ENCODE data around the gene RGL2.
"Not testable (repeated sequence)": the region's sequence is repeated elsewhere in the genome, so short reads cannot be mapped to it uniquely, and the experiment has no call there.

The RGL2 gene, protein sequence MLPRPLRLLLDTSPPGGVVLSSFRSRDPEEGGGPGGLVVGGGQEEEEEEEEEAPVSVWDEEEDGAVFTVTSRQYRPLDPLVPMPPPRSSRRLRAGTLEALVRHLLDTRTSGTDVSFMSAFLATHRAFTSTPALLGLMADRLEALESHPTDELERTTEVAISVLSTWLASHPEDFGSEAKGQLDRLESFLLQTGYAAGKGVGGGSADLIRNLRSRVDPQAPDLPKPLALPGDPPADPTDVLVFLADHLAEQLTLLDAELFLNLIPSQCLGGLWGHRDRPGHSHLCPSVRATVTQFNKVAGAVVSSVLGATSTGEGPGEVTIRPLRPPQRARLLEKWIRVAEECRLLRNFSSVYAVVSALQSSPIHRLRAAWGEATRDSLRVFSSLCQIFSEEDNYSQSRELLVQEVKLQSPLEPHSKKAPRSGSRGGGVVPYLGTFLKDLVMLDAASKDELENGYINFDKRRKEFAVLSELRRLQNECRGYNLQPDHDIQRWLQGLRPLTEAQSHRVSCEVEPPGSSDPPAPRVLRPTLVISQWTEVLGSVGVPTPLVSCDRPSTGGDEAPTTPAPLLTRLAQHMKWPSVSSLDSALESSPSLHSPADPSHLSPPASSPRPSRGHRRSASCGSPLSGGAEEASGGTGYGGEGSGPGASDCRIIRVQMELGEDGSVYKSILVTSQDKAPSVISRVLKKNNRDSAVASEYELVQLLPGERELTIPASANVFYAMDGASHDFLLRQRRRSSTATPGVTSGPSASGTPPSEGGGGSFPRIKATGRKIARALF

DNA sequence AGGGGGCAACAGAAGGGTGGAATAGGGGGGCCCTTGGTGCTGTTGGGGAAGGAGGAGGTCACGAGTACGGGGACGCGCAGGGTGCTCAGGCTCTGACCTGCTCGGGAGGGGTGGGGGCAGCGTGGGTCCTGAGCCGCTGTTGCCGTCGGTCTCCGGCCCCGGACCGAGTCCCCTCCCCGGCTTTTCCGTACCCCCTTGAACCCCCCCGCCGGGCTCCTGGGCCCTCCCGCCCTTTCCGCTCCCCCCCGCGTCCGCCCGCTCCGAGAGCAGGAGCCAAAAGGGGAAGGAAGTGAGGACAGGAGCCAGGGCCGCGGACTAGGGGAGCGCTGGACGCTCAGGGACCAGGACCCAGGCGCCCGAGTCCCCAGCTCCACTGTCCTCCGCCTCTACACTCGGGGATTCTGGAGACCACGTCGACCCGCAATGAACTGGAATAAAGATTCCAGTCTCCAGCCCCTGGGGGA, at the start of gene RGL2:
Gene RGL2 (minus strand): TSS at position 170 of the 464 bp plus-strand sequence. CDS start 332 bp downstream, outside the sequence.
- no peak for DNase-seq

DNA sequence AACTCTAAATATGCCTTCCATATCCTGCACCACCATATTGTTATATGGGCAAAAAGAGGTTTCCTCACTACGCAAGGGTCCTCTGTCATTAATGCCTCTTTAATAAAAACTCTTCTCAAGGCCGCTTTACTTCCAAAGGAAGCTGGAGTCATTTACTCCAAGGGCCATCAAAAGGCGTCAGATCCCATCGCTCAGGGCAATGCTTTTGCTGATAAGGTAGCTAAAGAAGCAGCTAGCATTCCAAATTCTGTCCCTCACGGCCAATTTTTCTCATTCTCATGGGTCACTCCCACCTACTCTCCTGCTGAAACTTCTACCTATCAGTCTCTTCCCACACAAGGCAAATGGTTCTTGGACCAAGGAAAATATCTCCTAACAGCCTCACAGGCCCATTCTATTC, 49.1 kb upstream of the RGL2 start:
- DNase-seq = no peak

DNA sequence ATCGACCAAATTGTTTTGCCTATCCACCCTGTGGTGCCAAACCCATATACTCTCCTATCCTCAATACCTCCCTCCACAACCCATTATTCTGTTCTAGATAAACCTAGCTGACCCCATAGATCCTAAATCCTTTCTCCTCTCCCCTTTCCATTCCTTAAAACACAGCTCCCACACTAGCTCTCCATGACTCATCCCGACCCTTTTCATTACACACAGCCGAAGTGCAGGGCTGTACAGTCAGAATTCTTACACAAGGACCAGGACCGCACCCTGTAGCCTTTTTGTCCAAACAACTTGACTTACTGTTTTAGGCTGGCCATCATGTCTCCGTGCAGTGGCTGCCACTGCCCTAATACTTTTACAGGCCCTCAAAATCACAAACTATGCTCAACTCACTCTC, 48.2 kb upstream of the RGL2 start:
- DNase-seq = not testable (repeated sequence)

DNA sequence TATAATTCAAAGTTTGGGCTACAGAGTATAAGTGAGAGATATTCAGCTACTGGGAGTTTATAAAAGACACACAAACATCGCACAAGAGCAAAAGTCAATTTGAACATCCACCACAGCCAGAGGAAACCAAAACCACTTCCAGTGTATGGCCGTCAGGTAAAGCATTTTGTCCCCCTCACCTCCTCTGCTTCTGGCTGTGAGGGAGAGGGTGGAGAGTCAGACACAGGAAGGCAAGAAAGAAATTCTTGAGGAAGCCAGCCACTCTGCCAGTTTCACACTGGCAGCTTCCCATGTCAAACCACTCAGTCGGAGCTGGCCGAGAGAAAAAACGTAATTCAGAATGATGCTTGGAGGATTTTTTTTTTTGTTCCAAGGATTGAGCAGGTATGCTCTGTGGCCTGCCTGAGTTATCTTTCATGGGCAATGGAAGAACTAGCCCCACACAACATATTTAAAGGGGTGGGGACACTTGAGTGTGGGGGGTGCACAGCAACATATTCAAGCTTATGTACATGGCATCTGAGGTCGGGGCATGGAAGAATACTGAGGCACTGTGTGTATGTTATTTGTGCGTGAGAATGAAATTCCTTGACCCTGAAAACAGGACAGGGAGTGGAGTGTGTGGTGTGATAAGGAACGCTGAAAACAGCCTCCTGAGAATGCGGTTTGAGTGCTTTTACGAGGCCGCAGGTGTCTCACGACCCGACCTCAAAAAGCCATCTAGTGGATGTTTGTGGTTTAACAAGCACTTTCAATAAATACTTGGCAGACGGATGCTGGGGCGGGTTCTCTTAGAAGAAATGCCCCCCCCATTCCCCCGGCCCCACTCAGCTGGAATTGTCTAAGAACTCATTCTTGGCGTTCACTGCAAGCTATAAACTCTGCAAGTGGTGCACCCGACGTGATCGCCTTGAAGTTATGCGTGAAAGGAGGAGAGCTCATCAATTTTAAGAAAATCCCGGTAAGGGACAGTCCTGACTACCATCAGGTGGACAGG, 46.3 kb upstream of the RGL2 start:
- DNase-seq = peak; percentile 90

DNA sequence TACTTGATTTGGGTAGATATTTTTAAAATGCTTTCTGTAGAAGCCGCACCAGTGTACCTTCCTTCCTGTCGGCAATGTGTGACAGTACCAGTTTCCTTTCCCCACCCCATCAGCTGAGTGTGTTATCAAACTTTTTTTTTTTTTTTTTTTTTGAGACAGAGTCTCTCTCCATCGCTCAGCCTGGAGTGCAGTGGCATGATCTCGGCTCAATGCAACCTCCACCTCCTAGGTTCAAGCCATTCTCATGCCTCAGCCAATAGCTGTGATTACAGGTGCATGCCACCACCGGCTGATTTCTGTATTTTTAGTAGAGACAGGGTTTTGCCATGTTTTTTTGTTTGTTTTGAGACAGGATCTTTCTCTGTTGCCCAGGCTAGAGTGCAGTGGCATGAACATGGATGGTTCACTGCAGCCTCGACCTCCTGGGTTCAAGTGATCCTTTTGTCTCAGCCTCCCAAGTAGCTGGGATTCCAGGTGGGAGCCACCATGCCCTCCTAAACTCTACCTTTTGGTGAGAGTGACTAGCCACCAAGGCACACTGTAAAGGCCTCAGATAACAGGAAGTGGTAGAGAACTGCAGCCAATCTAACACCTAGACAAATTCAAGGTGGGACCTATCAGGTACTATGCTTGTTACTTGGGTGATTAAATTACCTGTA, 45.3 kb upstream of the RGL2 start:
- DNase-seq = no peak

DNA sequence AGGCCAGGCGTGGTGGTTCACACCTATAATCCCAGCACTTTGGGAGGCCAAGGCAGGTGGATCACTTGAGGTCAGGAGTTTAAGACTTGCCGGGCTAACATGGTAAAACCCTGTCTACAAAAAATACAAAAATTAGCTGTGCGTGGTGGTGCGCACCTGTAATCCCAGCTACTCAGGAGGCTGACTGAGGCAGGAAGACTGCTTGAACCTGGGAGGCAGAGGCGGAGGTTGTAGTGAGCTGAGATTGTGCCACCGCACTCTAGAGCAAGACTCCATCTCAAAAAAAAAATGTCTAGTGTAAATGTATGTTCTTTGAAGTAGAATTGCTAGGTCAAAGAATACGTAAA, 44.8 kb upstream of the RGL2 start:
- DNase-seq = not testable (repeated sequence)

DNA sequence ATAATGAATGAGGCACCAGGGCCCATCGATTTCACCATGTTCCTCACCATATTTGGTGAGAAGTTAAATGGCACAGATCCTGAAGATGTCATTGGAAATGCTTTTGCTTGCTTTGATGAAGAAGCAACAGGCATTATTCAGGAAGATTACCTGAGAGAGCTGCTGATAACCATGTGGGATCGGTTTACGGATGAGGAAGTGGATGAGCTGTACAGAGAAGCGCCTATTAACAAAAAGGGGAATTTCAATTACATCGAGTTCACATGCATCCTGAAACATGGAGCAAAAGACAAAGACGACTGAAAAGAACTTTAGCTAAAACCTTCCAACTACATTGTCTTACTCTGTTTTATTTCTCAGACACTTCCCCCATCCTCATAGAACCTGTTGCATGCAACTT, 40.5 kb upstream of the RGL2 start:
- DNase-seq = no peak

DNA sequence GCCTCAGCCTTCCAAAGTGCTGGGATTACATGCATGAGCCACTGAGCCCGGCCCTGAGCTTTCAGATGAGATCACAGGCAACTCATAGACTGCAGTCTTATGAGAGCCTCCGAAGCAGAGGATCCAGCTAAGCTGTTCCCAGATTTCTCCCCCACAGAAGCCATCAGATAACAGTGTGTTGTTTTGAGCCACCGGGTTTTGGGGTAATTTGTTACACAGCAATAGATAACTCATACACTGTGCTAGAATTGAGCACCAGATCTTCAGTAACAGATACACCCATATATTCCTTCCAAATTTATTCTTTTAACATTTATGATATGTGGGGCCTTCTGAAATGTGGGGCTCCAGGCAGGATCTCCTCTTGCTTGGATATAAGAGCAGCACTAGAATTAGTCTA, 37.8 kb upstream of the RGL2 start:
- no peak for DNase-seq

DNA sequence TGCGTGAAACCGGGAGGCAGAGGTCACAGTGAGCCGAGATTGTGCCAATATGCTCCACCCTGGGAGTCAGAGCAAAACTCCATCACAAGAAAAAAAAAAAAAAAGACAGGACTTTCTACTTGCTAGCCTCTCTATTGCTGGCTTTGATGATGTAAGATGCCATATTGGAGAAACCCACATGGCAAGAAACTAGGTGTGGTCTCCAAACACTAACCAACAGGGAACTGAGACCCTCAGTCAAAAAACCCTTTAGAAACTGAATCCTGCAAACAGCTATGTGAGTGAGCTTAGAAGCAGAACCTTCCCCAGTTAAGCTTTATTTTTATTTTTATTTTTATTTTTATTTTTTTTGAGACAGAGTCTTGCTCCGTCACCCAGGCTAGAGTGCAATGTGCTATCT, 37.2 kb upstream of the RGL2 start:
- DNase-seq = no peak

DNA sequence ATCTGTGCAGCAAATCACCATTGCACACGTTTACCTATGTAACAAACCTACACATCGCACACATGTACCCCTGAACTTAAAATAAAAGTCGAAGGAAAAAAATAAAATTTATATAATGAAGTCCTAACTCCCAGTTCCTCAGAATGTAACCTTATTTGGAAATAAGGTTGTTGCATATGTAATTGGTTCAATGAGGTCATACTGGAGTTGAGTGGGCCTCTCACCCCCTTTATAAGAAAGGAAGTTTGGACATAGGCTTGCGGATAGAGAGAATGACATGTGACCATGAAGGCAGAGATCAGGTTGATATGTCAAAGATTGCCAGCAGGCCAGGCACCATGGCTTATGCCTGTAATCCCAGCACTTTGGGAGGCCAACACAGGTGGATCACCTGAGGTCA, 34.9 kb upstream of the RGL2 start:
- no peak for DNase-seq

DNA sequence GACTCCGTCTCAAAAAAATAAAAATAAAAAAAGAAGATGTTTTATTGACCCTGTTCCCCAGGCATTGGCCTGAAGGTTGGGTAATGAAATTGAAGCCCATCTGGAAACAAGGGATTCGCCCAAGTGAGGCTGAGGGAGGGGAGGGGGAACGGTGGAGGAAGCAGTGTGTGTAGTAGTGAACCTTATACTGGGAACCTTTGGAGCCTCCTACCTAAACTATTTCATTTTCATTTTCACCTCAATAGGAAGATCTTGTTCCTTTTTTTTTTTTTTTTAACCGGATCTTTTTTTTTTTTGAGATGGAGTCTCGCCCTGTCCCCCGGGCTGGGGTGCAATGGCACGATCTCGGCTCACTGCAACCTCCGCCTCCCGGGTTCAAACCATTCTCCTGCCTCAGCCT, 32.0 kb upstream of the RGL2 start:
- DNase-seq = no peak

DNA sequence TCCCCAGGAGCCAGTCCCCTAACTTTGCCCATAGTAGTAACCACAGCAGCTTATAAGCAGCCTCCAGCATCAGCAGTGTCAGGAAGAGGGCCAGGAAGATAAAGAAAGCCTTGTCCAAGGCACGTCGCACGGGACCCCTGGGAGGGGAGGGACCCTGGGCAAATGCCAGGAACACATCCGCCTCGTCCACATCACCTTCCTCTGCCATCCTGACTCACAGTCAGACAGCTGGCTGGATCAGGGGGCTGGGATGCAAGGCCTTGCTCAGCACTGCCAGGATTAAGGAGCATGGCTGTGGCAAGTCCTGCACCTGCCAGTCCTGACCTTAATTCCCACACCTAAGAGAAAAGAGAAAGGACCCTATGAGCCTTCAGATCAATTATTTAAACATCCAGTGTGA, 30.3 kb upstream of the RGL2 start:
- no peak for DNase-seq

DNA sequence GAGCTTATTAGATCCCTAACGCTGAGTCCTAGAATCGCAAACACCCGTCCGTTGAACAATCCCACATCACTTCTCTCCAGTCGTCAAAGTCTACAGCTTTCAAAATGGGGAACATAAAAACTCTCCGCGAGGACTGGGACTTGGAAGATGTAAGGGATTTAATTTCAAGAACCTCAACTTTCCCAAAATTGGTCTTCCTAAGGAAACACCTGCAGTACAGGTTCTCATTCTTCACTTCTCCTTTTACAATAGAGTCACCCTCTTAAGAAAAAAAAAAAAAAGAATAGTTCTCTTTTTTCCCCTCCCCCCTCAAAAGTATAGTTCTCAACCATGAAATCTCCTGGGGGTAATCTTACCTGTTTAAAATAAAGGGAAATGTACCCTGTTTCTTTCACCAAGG, 25.4 kb upstream of the RGL2 start:
- DNase-seq = no peak

DNA sequence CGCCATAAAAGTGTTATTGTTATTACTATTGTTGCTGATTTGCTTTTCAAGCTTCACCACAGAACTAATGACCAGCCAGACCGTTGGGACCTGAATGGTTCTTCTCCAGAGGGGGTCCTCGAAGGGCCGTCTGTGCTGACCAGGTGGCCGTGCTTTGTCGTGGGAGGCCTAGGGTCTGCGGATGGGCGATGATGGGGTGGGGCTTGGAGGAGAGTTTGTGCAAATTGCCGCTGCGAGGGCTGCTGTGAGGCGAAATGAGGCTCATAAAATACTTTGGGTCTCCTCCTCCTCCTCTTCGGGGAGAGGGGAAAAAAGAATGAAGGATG, 24.8 kb upstream of the RGL2 start:
- DNase-seq = no peak

DNA sequence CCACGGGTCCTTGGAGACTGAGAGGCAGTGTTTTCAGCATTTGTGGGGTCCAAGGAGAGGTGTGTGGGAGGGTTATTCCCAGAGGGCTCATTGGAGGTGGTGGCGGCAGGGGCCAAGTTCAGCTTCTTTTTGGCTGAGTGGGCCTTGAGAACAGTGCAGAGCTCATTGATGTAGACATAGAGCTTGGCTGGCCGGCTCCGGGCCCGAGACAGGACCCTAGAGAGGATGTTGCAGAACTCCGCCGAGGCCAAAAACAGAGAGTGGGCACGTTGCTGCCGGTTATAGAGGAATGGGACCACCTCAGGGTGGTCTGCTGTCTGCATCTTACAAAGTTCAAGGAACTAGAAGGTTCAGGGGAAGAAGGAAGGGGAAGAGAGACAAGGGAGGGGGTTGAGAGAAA, 22.5 kb upstream of the RGL2 start:
- DNase-seq = no peak

DNA sequence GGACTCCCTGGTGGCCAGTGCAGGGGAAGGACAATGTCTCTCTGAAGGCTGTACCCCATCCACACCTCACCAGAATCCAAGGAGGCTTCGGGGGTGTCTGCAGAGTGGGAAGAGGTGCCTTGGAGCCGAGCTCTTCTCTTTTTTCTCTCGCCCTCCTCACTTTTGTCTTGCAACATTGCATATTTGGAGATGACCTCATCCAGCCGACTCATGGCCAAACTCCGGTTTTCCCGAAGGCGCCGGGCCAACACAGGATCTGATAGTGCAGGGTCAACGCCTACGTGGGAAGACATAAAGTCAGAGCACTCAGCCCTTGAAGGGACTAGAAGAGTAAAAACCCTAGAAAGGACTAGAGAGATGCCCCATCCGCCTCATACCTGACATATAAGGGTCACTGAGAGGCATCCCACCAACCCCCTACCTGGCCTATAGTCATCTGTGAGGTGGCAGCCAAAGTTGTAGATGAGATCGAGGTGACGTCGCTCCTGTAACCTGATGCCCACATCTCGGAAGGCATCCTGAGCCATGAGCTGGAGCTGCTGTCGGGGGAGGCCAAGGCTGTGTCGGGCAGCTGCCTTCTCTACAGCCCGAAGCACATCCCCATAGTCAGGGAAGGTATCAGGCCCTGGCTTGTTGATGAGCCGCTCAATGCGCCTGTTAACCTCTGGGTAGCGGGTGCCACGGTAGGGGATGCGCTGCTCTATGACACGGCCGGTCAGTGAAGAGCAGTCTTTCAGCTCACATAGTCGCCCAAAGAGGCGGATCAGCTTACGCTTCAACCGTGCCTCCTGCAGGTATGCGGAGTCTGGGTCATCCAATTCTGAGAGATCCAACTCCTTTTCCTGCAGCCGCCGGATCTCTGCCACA, 21.8 kb upstream of the RGL2 start:
- DNase-seq = no peak

DNA sequence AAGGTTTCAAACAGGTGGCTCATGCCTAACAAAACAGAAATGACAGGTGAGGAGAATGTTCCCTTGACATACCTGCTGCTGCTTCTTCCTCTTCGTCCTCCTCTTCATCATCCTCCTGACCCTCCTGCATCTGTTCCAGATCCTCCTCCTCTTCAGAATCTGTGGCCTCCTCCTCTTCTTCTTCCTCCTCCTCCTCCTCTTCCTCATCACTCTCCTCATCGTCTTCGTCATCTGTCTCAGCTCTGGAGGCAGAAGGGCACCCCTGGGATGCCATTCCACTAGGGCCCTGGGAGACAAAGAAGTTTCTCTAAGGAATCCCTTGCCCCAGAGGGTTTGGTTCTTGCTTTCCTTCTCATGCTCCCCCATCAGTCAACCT, 21.2 kb upstream of the RGL2 start:
- no peak for DNase-seq

DNA sequence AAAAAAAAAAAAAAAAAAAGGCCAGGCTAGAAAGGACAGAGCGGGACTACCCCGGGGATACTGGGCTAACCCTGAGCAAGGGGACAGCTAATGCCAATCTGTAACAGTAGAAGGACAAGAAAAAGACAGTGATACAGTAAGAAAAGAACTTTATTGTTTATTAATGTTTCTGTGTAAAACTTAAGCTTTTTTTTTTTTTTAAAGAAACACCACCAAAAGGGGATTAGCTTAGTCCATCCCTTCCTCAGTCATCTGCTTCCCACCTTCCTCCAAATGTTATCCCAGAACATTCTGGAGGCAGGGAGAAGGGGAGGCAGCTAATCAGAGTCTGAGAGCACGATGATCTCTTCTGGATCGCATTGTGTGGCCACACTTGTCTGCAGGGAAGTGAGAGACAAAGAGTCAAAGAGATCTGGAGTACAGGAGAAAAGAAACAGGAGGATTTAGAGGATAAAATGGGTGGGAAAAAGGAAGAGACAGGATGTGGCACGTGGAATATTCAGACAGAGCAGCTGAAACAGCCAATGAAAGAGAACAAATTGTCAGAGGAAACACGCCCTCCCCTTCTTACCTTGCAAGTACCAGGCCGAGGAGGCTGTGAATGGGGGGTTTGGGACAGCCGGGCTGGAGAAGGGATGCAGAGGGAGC, 19.8 kb upstream of the RGL2 start:
- no peak for DNase-seq

DNA sequence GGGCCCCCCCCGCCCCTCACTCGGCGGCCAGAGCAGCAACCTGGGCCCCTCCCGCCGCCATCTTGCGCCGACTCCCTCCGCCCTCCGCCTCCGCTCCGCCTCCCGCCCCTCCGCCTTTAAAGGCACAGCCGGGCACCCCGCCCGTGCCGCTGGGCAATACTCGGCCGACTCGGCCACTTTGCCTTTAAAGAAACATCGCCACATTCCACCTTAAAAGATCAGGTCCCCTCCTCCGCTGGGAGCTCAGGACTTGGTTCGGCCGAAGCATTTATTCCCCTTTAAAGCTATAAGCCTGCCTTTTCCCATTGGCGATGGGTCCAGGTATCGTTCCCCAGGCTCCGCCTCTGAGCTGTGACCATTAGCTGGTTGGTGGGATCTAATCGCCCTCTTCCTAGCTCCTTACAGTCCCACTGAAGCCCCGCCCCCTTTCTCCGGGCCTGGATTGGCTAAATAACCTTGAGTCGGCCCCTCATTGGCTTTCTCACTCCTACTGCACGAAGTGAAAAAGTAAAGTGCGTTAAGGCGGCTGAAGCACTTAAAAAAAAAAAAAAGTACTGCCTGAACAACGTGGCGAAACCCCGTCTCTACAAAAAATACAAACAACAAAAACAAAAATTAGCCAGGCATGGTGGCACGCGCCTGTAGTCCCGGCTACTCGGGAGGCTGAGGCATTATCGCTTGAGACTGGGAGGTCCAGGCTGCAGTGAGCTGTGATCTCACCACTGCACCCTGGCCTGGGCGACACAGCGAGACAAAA, 19.1 kb upstream of the RGL2 start, which contains the start of gene ZBTB22:
Gene ZBTB22 (minus strand): TSS at position 76 of the 757 bp plus-strand sequence. CDS start 828 bp downstream, outside the sequence.
- peak; percentile 100 for DNase-seq

DNA sequence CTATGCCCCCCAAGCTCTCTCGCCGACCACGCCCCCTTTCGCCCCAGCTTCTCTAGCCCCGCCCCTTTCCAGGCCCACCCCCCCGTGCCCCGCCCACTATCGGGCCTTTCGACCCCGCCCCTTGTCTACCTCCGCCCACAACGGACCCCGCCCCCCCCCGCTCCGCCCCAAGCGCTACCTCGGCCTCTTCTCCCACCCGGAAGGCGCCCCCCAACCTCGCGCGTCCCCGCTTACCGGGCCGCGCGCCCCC, 18.6 kb upstream of the RGL2 start:
- no peak for DNase-seq

Data from eye (tissue), 1 donor.